ENCODE measurements around the gene DHRS4. TPM values are rescaled to one million over a fixed set of nuclear protein-coding genes. Genes with fewer than 3 reads are reported as not detected.
A peak's percentile ranks its signal among the peaks of the same experiment; 100 is the strongest.
"Not testable (repeated sequence)": the region's sequence is repeated elsewhere in the genome, so short reads cannot be mapped to it uniquely, and the experiment has no call there.

The DHRS4 gene
- total RNA-seq, 1 experiment from 2014 or later, result 10.1 TPM

- CTCF ChIA-PET, result interaction anchor here (0.6 to 0.7 kb wide), 2 partner anchors 132 to 389 kb away, joined by 3 to 4 read pairs; no protein-coding TSS in a partner anchor
- H3K4me3 ChIP-seq (ENCODE audit: low read depth, low read length, poor library complexity, severe bottlenecking); H3K9me3 ChIP-seq (ENCODE audit: low read depth, low read length, poor library complexity, severe bottlenecking); intact Hi-C loops (cut with micrococcal nuclease; ENCODE audit: unreplicated experiment); H3K27ac ChIP-seq (ENCODE audit: low read depth, low read length, poor library complexity, severe bottlenecking); H3K4me1 ChIP-seq (ENCODE audit: insufficient read depth, low read length, poor library complexity, severe bottlenecking); BruUV-seq (replicated peaks); H3K27me3 ChIP-seq (replicated peaks; ENCODE audit: insufficient read depth, low read depth, low read length, poor library complexity); POLR2A ChIA-PET (ENCODE audit: low non-redundant PET); H3K36me3 ChIP-seq (ENCODE audit: insufficient read depth, low read length, poor library complexity, severe bottlenecking): not testable (repeated sequence)
- TF ChIP-seq CTCF (conservative IDR thresholded peaks at IDR 0.05; ENCODE audit: low read depth, low read length), result peak; percentile 31; the same call in 1 of the 2 replicates
- peak; percentile 23 for DNase-seq (ENCODE audit: low spot score)
Measured at GRCh38 chr14:23977208-23977607, 23.6 kb downstream of the DHRS4 start.

- BruUV-seq (replicated peaks); DNase-seq (ENCODE audit: low spot score); CTCF ChIA-PET; H3K27me3 ChIP-seq (replicated peaks; ENCODE audit: insufficient read depth, low read depth, low read length, poor library complexity); H3K4me1 ChIP-seq (ENCODE audit: insufficient read depth, low read length, poor library complexity, severe bottlenecking); H3K36me3 ChIP-seq (ENCODE audit: insufficient read depth, low read length, poor library complexity, severe bottlenecking); POLR2A ChIA-PET (ENCODE audit: low non-redundant PET); H3K27ac ChIP-seq (ENCODE audit: low read depth, low read length, poor library complexity, severe bottlenecking); intact Hi-C loops (cut with micrococcal nuclease; ENCODE audit: unreplicated experiment); H3K4me3 ChIP-seq (ENCODE audit: low read depth, low read length, poor library complexity, severe bottlenecking); H3K9me3 ChIP-seq (ENCODE audit: low read depth, low read length, poor library complexity, severe bottlenecking): not testable (repeated sequence)
Measured at GRCh38 chr14:23981951-23982813, 28.6 kb downstream of the DHRS4 start.

GRCh38 chr14:23984891-23985602 is 31.5 kb downstream of the DHRS4 start:
- BruUV-seq (replicated peaks), result no TSS peak
- intact Hi-C loops (cut with micrococcal nuclease; ENCODE audit: unreplicated experiment), result no loop called here

GRCh38 chr14:23988223-23988606 is 34.6 kb downstream of the DHRS4 start:
- DNase-seq (ENCODE audit: low spot score); H3K27ac ChIP-seq (ENCODE audit: low read depth, low read length, poor library complexity, severe bottlenecking); H3K27me3 ChIP-seq (replicated peaks; ENCODE audit: insufficient read depth, low read depth, low read length, poor library complexity); H3K4me3 ChIP-seq (ENCODE audit: low read depth, low read length, poor library complexity, severe bottlenecking); CTCF ChIA-PET; POLR2A ChIA-PET (ENCODE audit: low non-redundant PET); intact Hi-C loops (cut with micrococcal nuclease; ENCODE audit: unreplicated experiment); BruUV-seq (replicated peaks); H3K36me3 ChIP-seq (ENCODE audit: insufficient read depth, low read length, poor library complexity, severe bottlenecking); H3K9me3 ChIP-seq (ENCODE audit: low read depth, low read length, poor library complexity, severe bottlenecking): not testable (repeated sequence)
- H3K4me1 ChIP-seq (ENCODE audit: insufficient read depth, low read length, poor library complexity, severe bottlenecking), result peaks cover 18% of the 10 kb centered on the region

More at GRCh38 chr14:23984891-23985602, 31.5 kb downstream of the DHRS4 start:
- no peaks in the 10 kb centered on the region for H3K27me3 ChIP-seq (replicated peaks; ENCODE audit: insufficient read depth, low read depth, low read length, poor library complexity)
- H3K27ac ChIP-seq (ENCODE audit: low read depth, low read length, poor library complexity, severe bottlenecking), result no peak overlapping the region
- H3K4me3 ChIP-seq (ENCODE audit: low read depth, low read length, poor library complexity, severe bottlenecking), result no peak overlapping the region
- peak; percentile 80 for DNase-seq (ENCODE audit: low spot score)
- POLR2A ChIA-PET (ENCODE audit: low non-redundant PET), result no interaction called here
- H3K36me3 ChIP-seq (ENCODE audit: insufficient read depth, low read length, poor library complexity, severe bottlenecking), result no peaks in the 10 kb centered on the region
- CTCF ChIA-PET, result no interaction called here
- no peaks in the 10 kb centered on the region for H3K9me3 ChIP-seq (ENCODE audit: low read depth, low read length, poor library complexity, severe bottlenecking)
- TF ChIP-seq EZH2 (IDR thresholded peaks at IDR 0.05; ENCODE audit: borderline replicate concordance, low read depth, low read length, poor library complexity, severe bottlenecking) (no peak), CTCF (conservative IDR thresholded peaks at IDR 0.05; ENCODE audit: low read depth, low read length) (no peak)
- H3K4me1 ChIP-seq (ENCODE audit: insufficient read depth, low read length, poor library complexity, severe bottlenecking), result peaks cover 10% of the 10 kb centered on the region

- H3K9me3 ChIP-seq (ENCODE audit: low read depth, low read length, poor library complexity, severe bottlenecking); H3K27ac ChIP-seq (ENCODE audit: low read depth, low read length, poor library complexity, severe bottlenecking); CTCF ChIA-PET; DNase-seq (ENCODE audit: low spot score); H3K27me3 ChIP-seq (replicated peaks; ENCODE audit: insufficient read depth, low read depth, low read length, poor library complexity); intact Hi-C loops (cut with micrococcal nuclease; ENCODE audit: unreplicated experiment); BruUV-seq (replicated peaks); H3K36me3 ChIP-seq (ENCODE audit: insufficient read depth, low read length, poor library complexity, severe bottlenecking); POLR2A ChIA-PET (ENCODE audit: low non-redundant PET); H3K4me3 ChIP-seq (ENCODE audit: low read depth, low read length, poor library complexity, severe bottlenecking): not testable (repeated sequence)
- H3K4me1 ChIP-seq (ENCODE audit: insufficient read depth, low read length, poor library complexity, severe bottlenecking), result peaks cover 18% of the 10 kb centered on the region
Measured at GRCh38 chr14:23988607-23989363, 35.2 kb downstream of the DHRS4 start, which contains the start of gene DHRS4L2. DHRS4L2 (plus strand) TSS chr14:23988929; CDS start chr14:23988948, 19 bp downstream.

All from A673 (cell line).